Activated CD8-positive, alpha-beta memory T cell treated with anti-CD3 and anti-CD28 coated beads, Interleukin-2, amount 50 U/mL, for 1 hour (primary cell): ENCODE measurements around the gene TUBB2B.

ENCODE experiments used
- DNase-seq: peaks from one replicate; pipeline ENCODE4 v3.0.0-alpha.2; 2020; ENCODE audit errors: extremely low read depth

The TUBB2B gene

GRCh38 chr6:3227363-3228045 is at the start of gene TUBB2B:
TUBB2B (minus strand) TSS chr6:3227653; CDS start chr6:3227543, 110 bp downstream.
- DNase-seq, result no peak

- DNase-seq, result no peak
Measured at GRCh38 chr6:3277251-3277650, 49.8 kb upstream of the TUBB2B start.

GRCh38 chr6:3276174-3277167 is 49.0 kb upstream of the TUBB2B start:
- no peak for DNase-seq

GRCh38 chr6:3273707-3274521 is 46.5 kb upstream of the TUBB2B start:
- no peak for DNase-seq

- no peak for DNase-seq
Measured at GRCh38 chr6:3272911-3273547, 45.6 kb upstream of the TUBB2B start.

- no peak for DNase-seq
Measured at GRCh38 chr6:3271756-3272155, 44.3 kb upstream of the TUBB2B start.

GRCh38 chr6:3270258-3270657 is 42.8 kb upstream of the TUBB2B start:
- no peak for DNase-seq

- no peak for DNase-seq
Measured at GRCh38 chr6:3269281-3269975, 42.0 kb upstream of the TUBB2B start.

- no peak for DNase-seq
Measured at GRCh38 chr6:3268680-3269079, 41.2 kb upstream of the TUBB2B start.

GRCh38 chr6:3267162-3267561 is 39.7 kb upstream of the TUBB2B start:
- DNase-seq, result no peak

GRCh38 chr6:3266170-3266569 is 38.7 kb upstream of the TUBB2B start:
- DNase-seq, result no peak

- no peak for DNase-seq
Measured at GRCh38 chr6:3265671-3266070, 38.2 kb upstream of the TUBB2B start.

GRCh38 chr6:3264356-3264755 is 36.9 kb upstream of the TUBB2B start:
- no peak for DNase-seq

GRCh38 chr6:3263096-3263495 is 35.6 kb upstream of the TUBB2B start:
- DNase-seq, result no peak

GRCh38 chr6:3261921-3262320 is 34.5 kb upstream of the TUBB2B start:
- DNase-seq, result no peak

GRCh38 chr6:3261518-3261820 is 34.0 kb upstream of the TUBB2B start:
- DNase-seq, result no peak

- no peak for DNase-seq
Measured at GRCh38 chr6:3260772-3261517, 33.5 kb upstream of the TUBB2B start.

GRCh38 chr6:3260296-3260695 is 32.8 kb upstream of the TUBB2B start:
- DNase-seq, result no peak

GRCh38 chr6:3259491-3259958 is 32.1 kb upstream of the TUBB2B start:
- DNase-seq, result no peak
